ENCODE measurements around the gene MGAT4B. TPM values are rescaled to one million over a fixed set of nuclear protein-coding genes. Genes with fewer than 3 reads are reported as not detected.

Gene MGAT4B
- total RNA-seq, 1 experiment from 2014 or later = 613 TPM

GRCh38 chr5:179762079-179762780, 44.4 kb downstream of the MGAT4B start:
- Mint-ChIP-seq H3K4me1 (ENCODE audit: low read depth, unreplicated experiment) (peaks cover 46% of the 10 kb centered on the region), H3K27me3 (ENCODE audit: unreplicated experiment) (no peaks in the 10 kb centered on the region), H3K27ac (ENCODE audit: unreplicated experiment) (no peak overlapping the region), H3K9me3 (ENCODE audit: low read depth, unreplicated experiment) (no peaks in the 10 kb centered on the region), H3K4me3 (ENCODE audit: low read depth, unreplicated experiment) (no peak overlapping the region), H3K36me3 (ENCODE audit: insufficient read depth, unreplicated experiment) (peaks cover 14% of the 10 kb centered on the region)
- TF ChIP-seq, protein P1, sequence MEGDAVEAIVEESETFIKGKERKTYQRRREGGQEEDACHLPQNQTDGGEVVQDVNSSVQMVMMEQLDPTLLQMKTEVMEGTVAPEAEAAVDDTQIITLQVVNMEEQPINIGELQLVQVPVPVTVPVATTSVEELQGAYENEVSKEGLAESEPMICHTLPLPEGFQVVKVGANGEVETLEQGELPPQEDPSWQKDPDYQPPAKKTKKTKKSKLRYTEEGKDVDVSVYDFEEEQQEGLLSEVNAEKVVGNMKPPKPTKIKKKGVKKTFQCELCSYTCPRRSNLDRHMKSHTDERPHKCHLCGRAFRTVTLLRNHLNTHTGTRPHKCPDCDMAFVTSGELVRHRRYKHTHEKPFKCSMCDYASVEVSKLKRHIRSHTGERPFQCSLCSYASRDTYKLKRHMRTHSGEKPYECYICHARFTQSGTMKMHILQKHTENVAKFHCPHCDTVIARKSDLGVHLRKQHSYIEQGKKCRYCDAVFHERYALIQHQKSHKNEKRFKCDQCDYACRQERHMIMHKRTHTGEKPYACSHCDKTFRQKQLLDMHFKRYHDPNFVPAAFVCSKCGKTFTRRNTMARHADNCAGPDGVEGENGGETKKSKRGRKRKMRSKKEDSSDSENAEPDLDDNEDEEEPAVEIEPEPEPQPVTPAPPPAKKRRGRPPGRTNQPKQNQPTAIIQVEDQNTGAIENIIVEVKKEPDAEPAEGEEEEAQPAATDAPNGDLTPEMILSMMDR (IDR thresholded peaks at IDR 0.05; ENCODE audit: unreplicated experiment) = no peak
- CTCF ChIA-PET = interaction anchor here (0.9 to 2.1 kb wide), 3 partner anchors 34 to 213 kb away, joined by 3 to 8 read pairs (median 4); no protein-coding TSS in a partner anchor
- no peak for DNase-seq
- no TSS peak for BruUV-seq (replicated peaks)
- intact Hi-C loops (cut with micrococcal nuclease; ENCODE audit: unreplicated experiment) = loop anchor here (5.0 kb wide), 1 partner anchor 60 kb away; the partner anchor contains the start of gene SQSTM1

DNA sequence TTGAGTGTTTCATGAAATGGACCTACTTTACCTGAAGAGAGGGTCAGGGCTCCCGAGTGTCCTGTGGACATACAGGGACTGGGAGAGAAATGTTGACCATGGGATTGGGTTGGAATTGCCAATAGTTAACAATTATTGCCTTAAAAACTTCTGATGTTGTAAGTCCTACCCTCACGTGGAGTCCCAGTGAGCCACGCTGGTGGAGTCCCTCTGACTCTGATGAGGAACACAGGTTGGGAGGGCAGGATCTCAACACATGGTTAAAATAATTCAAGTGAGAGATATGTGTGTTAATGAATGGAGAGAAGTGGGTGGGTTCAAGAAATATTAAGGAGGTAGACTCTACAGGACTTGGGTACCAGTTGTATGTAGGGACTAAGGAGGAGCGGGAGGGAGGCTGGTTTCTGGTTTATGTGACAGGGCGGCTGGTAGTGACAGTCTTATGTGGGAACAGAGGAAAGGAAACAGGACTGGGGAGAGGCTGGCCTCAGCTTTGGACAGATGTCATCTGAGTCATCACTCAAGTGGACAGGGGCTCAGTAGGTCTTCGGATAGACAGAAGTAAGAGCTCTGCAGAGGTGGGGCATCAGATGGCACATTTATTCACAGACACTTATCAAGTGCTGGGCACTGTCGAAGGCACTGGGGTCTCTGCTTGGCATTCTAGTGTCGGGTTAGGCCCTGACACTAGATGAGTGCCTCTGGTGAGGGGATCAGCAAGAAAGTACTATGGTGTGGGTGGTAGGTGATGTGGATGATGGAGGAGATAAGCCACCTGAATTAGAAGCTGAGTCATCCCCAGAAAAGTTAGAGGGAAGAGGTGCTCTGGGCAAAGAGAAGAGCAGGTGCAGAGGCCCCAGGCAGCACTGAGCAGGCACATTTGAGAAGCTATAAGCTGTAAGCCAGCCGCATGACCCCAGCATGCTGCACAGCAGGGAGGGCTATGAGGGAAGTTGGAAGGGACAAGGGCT, 46.8 kb downstream of the MGAT4B start:
- H3K36me3 Mint-ChIP-seq (ENCODE audit: insufficient read depth, unreplicated experiment) = no peaks in the 10 kb centered on the region
- CTCF ChIA-PET = no interaction called here
- no peaks in the 10 kb centered on the region for H3K9me3 Mint-ChIP-seq (ENCODE audit: low read depth, unreplicated experiment)
- H3K27me3 Mint-ChIP-seq (ENCODE audit: unreplicated experiment) = no peaks in the 10 kb centered on the region
- no peak for DNase-seq
- H3K4me1 Mint-ChIP-seq (ENCODE audit: low read depth, unreplicated experiment) = peaks cover 51% of the 10 kb centered on the region
- no TSS peak for BruUV-seq (replicated peaks)
- intact Hi-C loops (cut with micrococcal nuclease; ENCODE audit: unreplicated experiment) = loop anchor here (5.0 kb wide), 1 partner anchor 62 kb away; the partner anchor contains the start of gene SQSTM1
- TF ChIP-seq, protein P1 (IDR thresholded peaks at IDR 0.05; ENCODE audit: unreplicated experiment) = no peak
- H3K27ac Mint-ChIP-seq (ENCODE audit: unreplicated experiment) = no peak overlapping the region
- H3K4me3 Mint-ChIP-seq (ENCODE audit: low read depth, unreplicated experiment) = no peak overlapping the region

GRCh38 chr5:179758955-179759354, 47.7 kb downstream of the MGAT4B start:
- Mint-ChIP-seq H3K4me3 (ENCODE audit: low read depth, unreplicated experiment) (no peak overlapping the region), H3K4me1 (ENCODE audit: low read depth, unreplicated experiment) (peaks cover 60% of the 10 kb centered on the region), H3K9me3 (ENCODE audit: low read depth, unreplicated experiment) (no peaks in the 10 kb centered on the region), H3K36me3 (ENCODE audit: insufficient read depth, unreplicated experiment) (no peaks in the 10 kb centered on the region), H3K27me3 (ENCODE audit: unreplicated experiment) (no peaks in the 10 kb centered on the region), H3K27ac (ENCODE audit: unreplicated experiment) (no peak overlapping the region)
- no TSS peak for BruUV-seq (replicated peaks)
- CTCF ChIA-PET = no interaction called here
- intact Hi-C loops (cut with micrococcal nuclease; ENCODE audit: unreplicated experiment) = no loop called here
- no peak for DNase-seq
- TF ChIP-seq, protein P1 (IDR thresholded peaks at IDR 0.05; ENCODE audit: unreplicated experiment) = no peak

DNA sequence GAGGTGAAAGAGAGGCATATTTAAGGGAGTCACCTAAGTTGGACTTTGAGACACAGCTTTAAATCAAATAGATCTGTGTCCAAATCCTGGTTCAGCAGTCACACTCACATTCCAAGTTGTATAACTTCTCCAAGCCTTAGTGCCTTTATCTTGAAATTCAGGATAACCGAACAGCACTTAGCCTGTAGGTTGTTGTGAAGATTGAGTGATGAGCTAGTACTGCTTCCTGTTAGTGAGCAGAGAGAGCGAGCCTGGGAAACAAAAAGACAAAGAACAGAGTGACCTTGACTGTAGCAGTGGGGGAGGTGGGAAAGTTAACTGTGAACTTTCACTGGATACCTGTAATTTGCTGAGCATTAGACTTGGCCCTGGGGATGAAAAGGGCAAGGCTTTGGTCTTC, 51.6 kb downstream of the MGAT4B start:
- CTCF ChIA-PET = no interaction called here
- no peaks in the 10 kb centered on the region for H3K27me3 Mint-ChIP-seq (ENCODE audit: unreplicated experiment)
- peaks cover 7% of the 10 kb centered on the region for H3K36me3 Mint-ChIP-seq (ENCODE audit: insufficient read depth, unreplicated experiment)
- no TSS peak for BruUV-seq (replicated peaks)
- H3K9me3 Mint-ChIP-seq (ENCODE audit: low read depth, unreplicated experiment) = no peaks in the 10 kb centered on the region
- TF ChIP-seq, protein P1 (IDR thresholded peaks at IDR 0.05; ENCODE audit: unreplicated experiment) = no peak
- intact Hi-C loops (cut with micrococcal nuclease; ENCODE audit: unreplicated experiment) = no loop called here
- no peak for DNase-seq
- no peak overlapping the region for H3K4me3 Mint-ChIP-seq (ENCODE audit: low read depth, unreplicated experiment)
- H3K4me1 Mint-ChIP-seq (ENCODE audit: low read depth, unreplicated experiment) = peaks cover 29% of the 10 kb centered on the region
- no peak overlapping the region for H3K27ac Mint-ChIP-seq (ENCODE audit: unreplicated experiment)
